Fibroblast of lung (primary cell): ENCODE measurements around the gene RETN. TPM values are rescaled to one million over a fixed set of nuclear protein-coding genes. Genes with fewer than 3 reads are reported as not detected.
A peak's percentile ranks its signal among the peaks of the same experiment; 100 is the strongest.

Experiments
- DNase-seq, 2 donors: peaks; one replicate each; pipeline versions ENCODE4 v3.0.0 to v3.0.0-alpha.2; 2010; ENCODE audit warnings: low read depth in 2 of 2
- H2AFZ ChIP-seq: 2 replicates; pipeline ENCODE4 v1.5.1; 2012; ENCODE audit warnings: low read length, control low read depth, inconsistent platforms
- H3K27ac ChIP-seq: 2 replicates; pipeline ENCODE4 v1.5.1; 2011; ENCODE audit warnings: low read length, control low read depth; ENCODE audit not compliant: insufficient read depth
- H3K27me3 ChIP-seq: 2 replicates; pipeline ENCODE4 v1.5.1; 2011; ENCODE audit warnings: mild to moderate bottlenecking, low read length; ENCODE audit not compliant: control insufficient read depth, insufficient read depth
- H3K36me3 ChIP-seq: 2 replicates; pipeline ENCODE4 v1.5.1; 2011; ENCODE audit warnings: low read length; ENCODE audit not compliant: control insufficient read depth, insufficient read depth
- H3K4me1 ChIP-seq: 2 replicates; pipeline ENCODE4 v1.5.1; 2011; ENCODE audit warnings: low read length; ENCODE audit not compliant: control insufficient read depth, insufficient read depth; ENCODE audit errors: extremely low read depth
- H3K4me2 ChIP-seq: 2 replicates; pipeline ENCODE4 v1.5.1; 2011; ENCODE audit warnings: low read length, control low read depth; ENCODE audit not compliant: insufficient read depth; ENCODE audit errors: extremely low read depth
- H3K4me3 ChIP-seq, 4 experiments: fragments of 200-600 bp in 1 of 4; sonication (generic) in 1 of 4; replicated peaks in 1 of 4; 2 replicates each; pipeline ENCODE4 v1.5.1; 2011 to 2016; ENCODE audit warnings: low read length in 4 of 4, low read depth in 3 of 4, mild to moderate bottlenecking in 3 of 4, control low read depth in 2 of 4, inconsistent platforms in 1 of 4, mixed read lengths in 1 of 4; ENCODE audit not compliant: insufficient read depth in 1 of 4; ENCODE audit errors: control extremely low read depth in 1 of 4
- H3K79me2 ChIP-seq: 2 replicates; pipeline ENCODE4 v1.5.1; 2012; ENCODE audit warnings: mild to moderate bottlenecking, low read length, inconsistent platforms; ENCODE audit not compliant: control insufficient read depth, insufficient read depth
- H3K9ac ChIP-seq: 2 replicates; pipeline ENCODE4 v1.5.1; 2011; ENCODE audit warnings: mild to moderate bottlenecking, low read length, control low read depth; ENCODE audit not compliant: insufficient read depth
- H3K9me3 ChIP-seq: 2 replicates; pipeline ENCODE4 v1.5.1; 2012; ENCODE audit warnings: low read depth, low read length; ENCODE audit not compliant: control insufficient read depth, insufficient read depth
- H4K20me1 ChIP-seq: 2 replicates; pipeline ENCODE4 v1.5.1; 2011; ENCODE audit warnings: low read length; ENCODE audit not compliant: control insufficient read depth, insufficient read depth; ENCODE audit errors: extremely low read depth
- CTCF ChIP-seq, 2 donors: IDR thresholded peaks in 1 of 2; conservative IDR thresholded peaks in 1 of 2; 1 replicate in 1 of 2; 2 replicates in 1 of 2; pipeline ENCODE4 v1.5.1; 2011 to 2012; ENCODE audit warnings: low read length in 2 of 2, control low read depth in 1 of 2, inconsistent platforms in 1 of 2, low read depth in 1 of 2, mild to moderate bottlenecking in 1 of 2
- EZH2 ChIP-seq: IDR thresholded peaks from 2 replicates; pipeline ENCODE4 v1.5.1; 2012; ENCODE audit warnings: low read length, control low read depth, mild to moderate bottlenecking; ENCODE audit errors: missing control alignments
- polyA plus RNA-seq, 2 donors: library from polyadenylated mRNA; depleted of rRNA in 1 of 2; stranded (reverse) in 1 of 2; unstranded in 1 of 2; fragments of >200 nt; gene quantifications; 2 replicates each; pipeline ENCODE4 v1.2.1, GENCODE V29; 2011 to 2012; ENCODE audit warnings: missing spikeins in 1 of 2
- total RNA-seq: library from RNA; depleted of rRNA; stranded (reverse); fragments of >200 nt; gene quantifications from 2 replicates; pipeline ENCODE4 v1.2.1, GENCODE V29; 2014

Gene RETN
- total and polyA plus RNA-seq, 2 donors (not counting 1 experiment from before 2014, with no cell fraction given) = not detected

- Histone ChIP-seq H3K27ac (peak within 1 kb of the TSS; percentile 98), H3K4me2 (peak within 1 kb of the TSS; percentile 99), H4K20me1 (no peaks in the 10 kb centered on the region), H3K4me3 (peak within 1 kb of the TSS; percentile 92 to 100 (median 98)), H2AFZ (peak within 1 kb of the TSS; percentile 60), H3K36me3 (peaks cover 9% of the 10 kb centered on the region), H3K9ac (peak within 1 kb of the TSS; percentile 97), H3K4me1 (peaks cover 9% of the 10 kb centered on the region), H3K79me2 (peaks cover 45% of the 10 kb centered on the region), H3K27me3 (no peaks in the 10 kb centered on the region), H3K9me3 (no peaks in the 10 kb centered on the region)
- DNase-seq = peak; percentile 97 to 99
- TF ChIP-seq CTCF (conservative IDR thresholded peaks at IDR 0.05 in 1 of 2, IDR thresholded peaks at IDR 0.05 in 1 of 2; ENCODE audit: low read depth in 1 of 2, low read length in 2 of 2) = no peak
Observed at GRCh38 chr19:7629347-7630054, 39.3 kb upstream of the RETN start, which contains the start of the genes PET100 and XAB2. Gene PET100 (plus strand): TSS chr19:7629793. CDS start chr19:7629834, 41 bp downstream. Gene XAB2 (minus strand): TSS chr19:7629545. CDS start chr19:7629527, 18 bp downstream.

- DNase-seq = no peak
- H3K27ac ChIP-seq = no peak overlapping the region
- H3K4me1 ChIP-seq = peaks cover 9% of the 10 kb centered on the region
- no peaks in the 10 kb centered on the region for H4K20me1 ChIP-seq
- H3K9ac ChIP-seq = no peak overlapping the region
- no peaks in the 10 kb centered on the region for H3K9me3 ChIP-seq
- TF ChIP-seq CTCF (conservative IDR thresholded peaks at IDR 0.05 in 1 of 2, IDR thresholded peaks at IDR 0.05 in 1 of 2; ENCODE audit: low read depth in 1 of 2, low read length in 2 of 2) = no peak
- no peak for TF ChIP-seq EZH2
- H3K27me3 ChIP-seq = peaks cover 6% of the 10 kb centered on the region
- no peak overlapping the region for H2AFZ ChIP-seq
- H3K4me3 ChIP-seq = no peak overlapping the region
- H3K79me2 ChIP-seq = peaks cover 40% of the 10 kb centered on the region
- H3K4me2 ChIP-seq = no peak overlapping the region
- no peaks in the 10 kb centered on the region for H3K36me3 ChIP-seq
Observed at GRCh38 chr19:7631577-7631976, 37.3 kb upstream of the RETN start.

GRCh38 chr19:7632340-7633203 is 36.3 kb upstream of the RETN start:
- no peak overlapping the region for H2AFZ ChIP-seq
- no peaks in the 10 kb centered on the region for H4K20me1 ChIP-seq
- H3K79me2 ChIP-seq = peaks cover 30% of the 10 kb centered on the region
- TF ChIP-seq EZH2 = no peak
- no peak for TF ChIP-seq CTCF (conservative IDR thresholded peaks at IDR 0.05 in 1 of 2, IDR thresholded peaks at IDR 0.05 in 1 of 2; ENCODE audit: low read depth in 1 of 2, low read length in 2 of 2)
- H3K4me2 ChIP-seq = no peak overlapping the region
- peaks cover 8% of the 10 kb centered on the region for H3K27me3 ChIP-seq
- no peaks in the 10 kb centered on the region for H3K9me3 ChIP-seq
- H3K27ac ChIP-seq = no peak overlapping the region
- DNase-seq = no peak
- H3K9ac ChIP-seq = no peak overlapping the region
- H3K36me3 ChIP-seq = no peaks in the 10 kb centered on the region
- H3K4me1 ChIP-seq = peaks cover 9% of the 10 kb centered on the region
- no peak overlapping the region for H3K4me3 ChIP-seq
